Kidney (tissue), 14 donors: ENCODE results near the gene MYADML2. TPM values are rescaled to one million over a fixed set of nuclear protein-coding genes. Genes with fewer than 3 reads are reported as not detected.

ENCODE experiments used
- DNase-seq, 5 donors: peaks; one replicate each; pipeline ENCODE4 v3.0.0-alpha.2; 2013 to 2020
- FAIRE-seq: peaks from 2 replicates; lab custom pipeline; 2012; peaks lifted over from hg19 to GRCh38; lab: Jason Lieb, UNC
- H3K27ac ChIP-seq, 2 donors: one replicate each; pipeline ENCODE4 v1.7.0; 2013; ENCODE audit warnings: low read depth in 2 of 2, low read length in 2 of 2, inconsistent platforms in 1 of 2
- H3K27me3 ChIP-seq: one replicate; pipeline ENCODE4 v1.7.1; 2013; ENCODE audit warnings: low read length, inconsistent platforms; ENCODE audit not compliant: control insufficient read depth, insufficient read depth
- H3K36me3 ChIP-seq, 3 donors: one replicate each; pipeline versions ENCODE4 v1.7.0 to v1.7.1; 2013; ENCODE audit warnings: low read length in 3 of 3, control low read depth in 1 of 3, inconsistent platforms in 1 of 3; ENCODE audit not compliant: insufficient read depth in 3 of 3, control insufficient read depth in 2 of 3
- H3K4me1 ChIP-seq, 3 donors: one replicate each; pipeline versions ENCODE4 v1.7.0 to v1.7.1; 2013; ENCODE audit warnings: low read length in 3 of 3, inconsistent platforms in 1 of 3, low read depth in 1 of 3; ENCODE audit not compliant: control insufficient read depth in 2 of 3, insufficient read depth in 2 of 3
- H3K4me3 ChIP-seq, 3 donors: one replicate each; pipeline versions ENCODE4 v1.7.0 to v1.8.1; 2013; ENCODE audit warnings: low read length in 3 of 3, control low read depth in 1 of 3, inconsistent platforms in 1 of 3
- H3K9ac ChIP-seq, 3 donors: one replicate each; pipeline versions ENCODE4 v1.7.0 to v1.7.1; 2013; ENCODE audit warnings: low read length in 3 of 3, control low read depth in 1 of 3, inconsistent platforms in 1 of 3
- H3K9me3 ChIP-seq, 3 donors: one replicate each; pipeline versions ENCODE4 v1.7.0 to v1.7.1; 2013; ENCODE audit warnings: low read length in 3 of 3, control low read depth in 1 of 3, inconsistent platforms in 1 of 3; ENCODE audit not compliant: control insufficient read depth in 2 of 3, insufficient read depth in 1 of 3
- intact Hi-C: fragments of 100-400 bp; cut with DNase I; formaldehyde crosslinking; loops from one replicate; pipeline ENCODE4 v1.11.1; 2022
- polyA plus RNA-seq: library from polyadenylated mRNA; stranded (reverse); fragments of 350-450 nt; fragmentation: Illumina TruSeq; extraction: RNeasy Lipid Tissue Mini Kit (QIAGEN cat#74804); gene quantifications from one replicate; pipeline ENCODE4 v1.2.3, GENCODE V29; 2014; ENCODE audit warnings: low read depth, low replicate concordance; ENCODE audit not compliant: insufficient read depth
- total RNA-seq: library from RNA; stranded (reverse); fragmentation: NEBNext Ultra II Directional; extraction: Animal tissue kit (Norgen Biotek cat#: 25700); gene quantifications from one replicate; pipeline ENCODE4 v1.2.1, GENCODE V29; 2021
- TF ChIP-seq, protein P1 (sequence below): IDR thresholded peaks from 3 replicates; pipeline ENCODE4 v1.5.1; 2012; ENCODE audit warnings: mild to moderate bottlenecking, moderate library complexity, borderline replicate concordance; ENCODE audit not compliant: insufficient read depth; ENCODE audit errors: extremely low read depth
- donor health status: control.
- donor health status: control.
- donor health status: control.
- donor health status: control.
- donor health status: control.
- donor health status: DM: yes; HTN: yes; CAD: no.
- donor health status: Normal renal cell carcinoma (clear cell type).

The MYADML2 gene
- total and polyA plus RNA-seq, 2 donors from 2014 or later: not detected

DNA sequence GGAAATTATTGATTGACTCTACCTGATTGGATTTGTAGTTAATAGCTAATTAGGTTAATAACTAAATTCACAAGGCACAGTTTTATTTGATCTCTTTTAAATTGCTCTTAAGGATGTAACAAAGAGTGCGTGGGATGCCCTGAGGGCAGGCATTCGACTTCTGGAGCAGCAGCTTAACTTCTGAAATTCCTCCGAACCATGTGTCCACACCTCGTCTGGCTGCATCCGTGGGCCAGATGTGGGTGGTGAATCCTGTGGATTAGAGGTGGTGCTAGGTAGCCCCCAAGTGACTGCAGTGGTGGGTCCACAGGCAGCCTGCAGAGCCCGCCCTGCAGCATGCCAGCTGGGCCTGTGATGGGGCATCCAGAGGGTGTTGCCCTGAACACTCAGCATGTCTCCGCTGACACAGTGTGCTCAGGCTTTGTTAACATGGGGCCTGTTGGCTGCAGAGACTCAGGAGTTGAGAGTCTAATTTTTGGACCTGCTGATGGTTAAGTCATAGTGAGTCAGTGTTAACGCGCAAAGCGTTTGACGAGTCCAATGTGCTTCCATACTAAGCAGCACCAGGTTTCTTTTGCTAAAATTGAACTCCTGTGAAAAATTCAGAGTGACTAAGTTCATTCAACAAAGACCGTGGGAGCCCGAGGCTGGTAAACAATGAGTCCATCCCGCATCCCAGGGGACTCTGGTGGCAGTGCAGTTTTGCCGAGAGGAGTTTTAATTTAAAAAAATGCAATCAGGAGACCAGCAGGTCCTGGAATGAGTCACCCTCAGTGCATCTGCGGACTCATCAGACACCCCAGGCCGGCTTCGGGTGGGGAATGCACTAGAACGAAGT is 48.8 kb downstream of the MYADML2 start:
- H3K36me3 ChIP-seq: peaks cover 3 to 29% (median 3%) of the 10 kb centered on the region in 3 donors
- no peak overlapping the region for H3K27ac ChIP-seq
- H3K27me3 ChIP-seq: no peaks in the 10 kb centered on the region
- no peaks in the 10 kb centered on the region for H3K9me3 ChIP-seq
- no peak overlapping the region for H3K9ac ChIP-seq
- FAIRE-seq (no peak), DNase-seq (no peak)
- TF ChIP-seq, protein P1, sequence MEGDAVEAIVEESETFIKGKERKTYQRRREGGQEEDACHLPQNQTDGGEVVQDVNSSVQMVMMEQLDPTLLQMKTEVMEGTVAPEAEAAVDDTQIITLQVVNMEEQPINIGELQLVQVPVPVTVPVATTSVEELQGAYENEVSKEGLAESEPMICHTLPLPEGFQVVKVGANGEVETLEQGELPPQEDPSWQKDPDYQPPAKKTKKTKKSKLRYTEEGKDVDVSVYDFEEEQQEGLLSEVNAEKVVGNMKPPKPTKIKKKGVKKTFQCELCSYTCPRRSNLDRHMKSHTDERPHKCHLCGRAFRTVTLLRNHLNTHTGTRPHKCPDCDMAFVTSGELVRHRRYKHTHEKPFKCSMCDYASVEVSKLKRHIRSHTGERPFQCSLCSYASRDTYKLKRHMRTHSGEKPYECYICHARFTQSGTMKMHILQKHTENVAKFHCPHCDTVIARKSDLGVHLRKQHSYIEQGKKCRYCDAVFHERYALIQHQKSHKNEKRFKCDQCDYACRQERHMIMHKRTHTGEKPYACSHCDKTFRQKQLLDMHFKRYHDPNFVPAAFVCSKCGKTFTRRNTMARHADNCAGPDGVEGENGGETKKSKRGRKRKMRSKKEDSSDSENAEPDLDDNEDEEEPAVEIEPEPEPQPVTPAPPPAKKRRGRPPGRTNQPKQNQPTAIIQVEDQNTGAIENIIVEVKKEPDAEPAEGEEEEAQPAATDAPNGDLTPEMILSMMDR: no peak
- intact Hi-C loops: no loop called here
- no peak overlapping the region for H3K4me3 ChIP-seq
- peaks cover 0 to 3% (median 0%) of the 10 kb centered on the region in 3 donors for H3K4me1 ChIP-seq

DNA sequence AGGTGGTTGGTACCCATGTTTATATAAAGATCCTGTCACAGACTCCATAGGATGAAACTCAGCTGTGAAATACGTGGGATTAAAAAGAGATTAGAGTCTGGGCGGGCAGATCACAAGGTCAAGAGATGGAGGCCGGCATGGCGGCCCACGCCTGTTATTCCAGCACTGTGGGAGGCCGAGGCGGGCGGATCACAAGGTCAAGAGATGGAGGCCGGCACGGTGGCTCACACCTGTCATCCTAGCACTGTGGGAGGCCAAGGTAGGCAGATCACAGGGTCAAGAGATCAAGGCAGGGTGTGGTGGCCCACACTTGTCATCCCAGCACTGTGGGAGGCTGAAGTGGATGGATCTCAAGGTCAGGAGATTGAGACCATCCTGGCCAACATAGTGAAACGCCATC is 51.6 kb downstream of the MYADML2 start:
- Histone ChIP-seq H3K4me3 (no peak overlapping the region), H3K27ac (no peak overlapping the region), H3K27me3 (no peaks in the 10 kb centered on the region), H3K36me3 (peaks cover 3 to 28% (median 3%) of the 10 kb centered on the region in 3 donors), H3K9me3 (no peaks in the 10 kb centered on the region), H3K4me1 (peaks cover 0 to 3% (median 1%) of the 10 kb centered on the region in 3 donors), H3K9ac (no peak overlapping the region)
- TF ChIP-seq, protein P1: no peak
- intact Hi-C loops: no loop called here
- no peak for FAIRE-seq
- DNase-seq: no peak

DNA sequence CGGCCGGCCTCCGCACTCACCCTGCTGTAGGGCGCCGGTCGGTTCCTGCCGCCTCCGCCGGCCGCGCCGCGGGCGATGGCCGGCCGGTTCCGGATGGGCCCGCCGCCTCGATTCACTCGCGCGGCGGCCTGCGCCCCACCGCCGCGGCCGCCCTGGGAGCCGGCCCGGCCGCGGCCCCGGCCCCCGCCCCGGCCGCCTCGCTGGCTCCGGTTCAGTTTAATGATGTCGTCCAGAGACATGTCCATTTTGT is 55.8 kb downstream of the MYADML2 start:
- Histone ChIP-seq H3K4me3 (no peak overlapping the region), H3K27ac (no peak overlapping the region), H3K9me3 (no peaks in the 10 kb centered on the region), H3K36me3 (peaks cover 0 to 26% (median 16%) of the 10 kb centered on the region in 3 donors), H3K4me1 (peaks cover 0 to 5% (median 5%) of the 10 kb centered on the region in 3 donors), H3K9ac (no peak overlapping the region), H3K27me3 (no peaks in the 10 kb centered on the region)
- FAIRE-seq (no peak), DNase-seq (no peak)
- intact Hi-C loops: no loop called here
- TF ChIP-seq, protein P1: no peak
